Measurements from ENCODE around the gene ARFGAP1.

ARFGAP1 gene

GRCh38 chr20:63318391-63319163, 46.0 kb downstream of the ARFGAP1 start:
- Histone ChIP-seq H3K4me3 (ENCODE audit: low read length) (no peak overlapping the region), H3K27me3 (ENCODE audit: low read depth, low read length) (0 out of 2 replicates have a peak, but pooled peaks cover 3% of the 10 kb centered on the region), H3K4me1 (ENCODE audit: low read length) (no peaks in the 10 kb centered on the region), H3K36me3 (replicated peaks; ENCODE audit: low read depth, low read length) (no peaks in the 10 kb centered on the region), H2AFZ (ENCODE audit: low read depth, low read length) (no peak overlapping the region), H3K9ac (ENCODE audit: low read length) (no peak overlapping the region), H4K20me1 (ENCODE audit: insufficient read depth, low read length) (no peaks in the 10 kb centered on the region), H3K4me2 (ENCODE audit: low read length) (no peak overlapping the region), H3K79me2 (ENCODE audit: low read length) (no peaks in the 10 kb centered on the region), H3K9me3 (ENCODE audit: insufficient read depth, low read length) (no peaks in the 10 kb centered on the region), H3K27ac (ENCODE audit: low read length) (no peak overlapping the region)
- TF ChIP-seq EZH2phosphoT487 (IDR thresholded peaks at IDR 0.05; ENCODE audit: low read depth) (no peak), CTCF (IDR thresholded peaks at IDR 0.05; ENCODE audit: low read depth, low read length) (no peak)

- H3K27ac ChIP-seq (ENCODE audit: low read length): no peak overlapping the region
- no peak overlapping the region for H3K4me2 ChIP-seq (ENCODE audit: low read length)
- H2AFZ ChIP-seq (ENCODE audit: low read depth, low read length): no peak overlapping the region
- no peak overlapping the region for H3K4me3 ChIP-seq (ENCODE audit: low read length)
- no peaks in the 10 kb centered on the region for H4K20me1 ChIP-seq (ENCODE audit: insufficient read depth, low read length)
- H3K9ac ChIP-seq (ENCODE audit: low read length): no peak overlapping the region
- H3K4me1 ChIP-seq (ENCODE audit: low read length): no peaks in the 10 kb centered on the region
- H3K9me3 ChIP-seq (ENCODE audit: insufficient read depth, low read length): no peaks in the 10 kb centered on the region
- peaks cover 10% of the 10 kb centered on the region; the same call in 1 of the 2 replicates for H3K27me3 ChIP-seq (ENCODE audit: low read depth, low read length)
- no peaks in the 10 kb centered on the region for H3K79me2 ChIP-seq (ENCODE audit: low read length)
- H3K36me3 ChIP-seq (replicated peaks; ENCODE audit: low read depth, low read length): no peaks in the 10 kb centered on the region
- TF ChIP-seq EZH2phosphoT487 (IDR thresholded peaks at IDR 0.05; ENCODE audit: low read depth): no peak
- TF ChIP-seq CTCF (IDR thresholded peaks at IDR 0.05; ENCODE audit: low read depth, low read length): no peak
These were observed 46.8 kb downstream of the ARFGAP1 start for GRCh38 chr20:63319164-63320040.

- no peak overlapping the region for H3K27ac ChIP-seq (ENCODE audit: low read length)
- H3K27me3 ChIP-seq (ENCODE audit: low read depth, low read length): peaks cover 13% of the 10 kb centered on the region; the same call in 1 of the 2 replicates
- no peaks in the 10 kb centered on the region for H4K20me1 ChIP-seq (ENCODE audit: insufficient read depth, low read length)
- H3K4me3 ChIP-seq (ENCODE audit: low read length): no peak overlapping the region
- no peaks in the 10 kb centered on the region for H3K79me2 ChIP-seq (ENCODE audit: low read length)
- H3K36me3 ChIP-seq (replicated peaks; ENCODE audit: low read depth, low read length): no peaks in the 10 kb centered on the region
- no peak overlapping the region for H3K4me2 ChIP-seq (ENCODE audit: low read length)
- no peak overlapping the region for H3K9ac ChIP-seq (ENCODE audit: low read length)
- H2AFZ ChIP-seq (ENCODE audit: low read depth, low read length): no peak overlapping the region
- no peaks in the 10 kb centered on the region for H3K4me1 ChIP-seq (ENCODE audit: low read length)
- H3K9me3 ChIP-seq (ENCODE audit: insufficient read depth, low read length): no peaks in the 10 kb centered on the region
- no peak for TF ChIP-seq EZH2phosphoT487 (IDR thresholded peaks at IDR 0.05; ENCODE audit: low read depth)
- no peak for TF ChIP-seq CTCF (IDR thresholded peaks at IDR 0.05; ENCODE audit: low read depth, low read length)
These were observed 47.5 kb downstream of the ARFGAP1 start for GRCh38 chr20:63320041-63320511.

- TF ChIP-seq EZH2phosphoT487 (IDR thresholded peaks at IDR 0.05; ENCODE audit: low read depth) (no peak), CTCF (IDR thresholded peaks at IDR 0.05; ENCODE audit: low read depth, low read length) (no peak)
- Histone ChIP-seq H3K4me2 (ENCODE audit: low read length) (no peak overlapping the region), H3K9ac (ENCODE audit: low read length) (no peak overlapping the region), H3K27ac (ENCODE audit: low read length) (no peak overlapping the region), H4K20me1 (ENCODE audit: insufficient read depth, low read length) (no peaks in the 10 kb centered on the region), H2AFZ (ENCODE audit: low read depth, low read length) (no peak overlapping the region), H3K4me3 (ENCODE audit: low read length) (no peak overlapping the region), H3K4me1 (ENCODE audit: low read length) (no peaks in the 10 kb centered on the region), H3K36me3 (replicated peaks; ENCODE audit: low read depth, low read length) (no peaks in the 10 kb centered on the region), H3K27me3 (ENCODE audit: low read depth, low read length) (peaks cover 13% of the 10 kb centered on the region; the same call in 1 of the 2 replicates), H3K9me3 (ENCODE audit: insufficient read depth, low read length) (no peaks in the 10 kb centered on the region), H3K79me2 (ENCODE audit: low read length) (no peaks in the 10 kb centered on the region)
These were observed 48.1 kb downstream of the ARFGAP1 start for GRCh38 chr20:63320616-63321147.
